ENCODE results near the gene TBCD.
A peak's percentile ranks its signal among the peaks of the same experiment; 100 is the strongest.

The TBCD gene

DNA sequence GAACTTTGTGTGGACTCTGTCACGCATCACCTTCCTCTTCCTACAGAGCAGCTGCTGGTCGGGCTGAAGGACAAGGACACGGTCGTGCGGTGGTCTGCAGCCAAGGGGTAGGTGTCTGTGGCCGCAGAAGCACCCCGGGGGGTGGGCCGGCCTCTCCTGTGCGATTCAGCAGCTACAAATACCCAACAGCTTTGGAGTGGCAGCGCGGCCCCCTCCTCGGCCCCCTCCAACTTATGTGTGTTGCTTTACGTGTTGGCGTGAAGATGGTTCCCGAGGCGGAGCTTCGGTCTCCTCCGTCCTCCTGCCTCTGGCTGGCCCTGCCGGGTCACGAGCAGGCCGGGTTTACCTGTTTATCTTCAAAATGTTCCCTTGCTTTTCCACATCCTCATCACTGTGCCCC, 55.7 kb downstream of the TBCD start:
- no peaks in the 10 kb centered on the region for H3K4me1 ChIP-seq
- no peak overlapping the region for H3K4me3 ChIP-seq (ENCODE audit: low read depth, low read length)
- H3K27me3 ChIP-seq: no peaks in the 10 kb centered on the region
- H3K36me3 ChIP-seq: peaks cover 16% of the 10 kb centered on the region
- DNase-seq: no peak
- TF ChIP-seq, protein P1, sequence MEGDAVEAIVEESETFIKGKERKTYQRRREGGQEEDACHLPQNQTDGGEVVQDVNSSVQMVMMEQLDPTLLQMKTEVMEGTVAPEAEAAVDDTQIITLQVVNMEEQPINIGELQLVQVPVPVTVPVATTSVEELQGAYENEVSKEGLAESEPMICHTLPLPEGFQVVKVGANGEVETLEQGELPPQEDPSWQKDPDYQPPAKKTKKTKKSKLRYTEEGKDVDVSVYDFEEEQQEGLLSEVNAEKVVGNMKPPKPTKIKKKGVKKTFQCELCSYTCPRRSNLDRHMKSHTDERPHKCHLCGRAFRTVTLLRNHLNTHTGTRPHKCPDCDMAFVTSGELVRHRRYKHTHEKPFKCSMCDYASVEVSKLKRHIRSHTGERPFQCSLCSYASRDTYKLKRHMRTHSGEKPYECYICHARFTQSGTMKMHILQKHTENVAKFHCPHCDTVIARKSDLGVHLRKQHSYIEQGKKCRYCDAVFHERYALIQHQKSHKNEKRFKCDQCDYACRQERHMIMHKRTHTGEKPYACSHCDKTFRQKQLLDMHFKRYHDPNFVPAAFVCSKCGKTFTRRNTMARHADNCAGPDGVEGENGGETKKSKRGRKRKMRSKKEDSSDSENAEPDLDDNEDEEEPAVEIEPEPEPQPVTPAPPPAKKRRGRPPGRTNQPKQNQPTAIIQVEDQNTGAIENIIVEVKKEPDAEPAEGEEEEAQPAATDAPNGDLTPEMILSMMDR (IDR thresholded peaks at IDR 0.05; ENCODE audit: low read depth, low read length): no peak
- no peaks in the 10 kb centered on the region for H3K9me3 ChIP-seq

DNA sequence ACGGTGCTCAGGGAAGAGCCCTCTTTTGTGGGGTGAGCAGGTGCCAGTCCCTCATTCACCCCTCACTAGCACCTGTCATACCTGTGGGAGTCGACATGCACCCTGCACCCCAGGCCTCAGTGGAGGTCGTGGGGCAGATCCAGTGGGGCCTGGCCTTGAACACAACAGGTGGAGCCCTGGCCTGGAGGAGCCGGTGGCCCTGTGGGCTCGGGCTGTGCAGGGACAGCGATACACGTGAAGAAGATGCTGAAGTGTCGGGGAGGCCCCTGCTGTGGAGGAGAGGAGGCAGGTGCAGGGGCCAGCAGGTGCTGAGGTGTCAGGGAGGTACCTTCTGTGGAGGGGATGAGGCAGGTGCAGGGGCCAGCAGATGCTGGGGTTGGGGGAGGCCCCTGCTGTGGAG, 56.1 kb downstream of the TBCD start:
- Histone ChIP-seq H3K9me3 (no peaks in the 10 kb centered on the region), H3K36me3 (peaks cover 16% of the 10 kb centered on the region), H3K4me1 (no peaks in the 10 kb centered on the region), H3K27me3 (no peaks in the 10 kb centered on the region), H3K4me3 (ENCODE audit: low read depth, low read length) (no peak overlapping the region)
- TF ChIP-seq, protein P1 (IDR thresholded peaks at IDR 0.05; ENCODE audit: low read depth, low read length): no peak
- no peak for DNase-seq

DNA sequence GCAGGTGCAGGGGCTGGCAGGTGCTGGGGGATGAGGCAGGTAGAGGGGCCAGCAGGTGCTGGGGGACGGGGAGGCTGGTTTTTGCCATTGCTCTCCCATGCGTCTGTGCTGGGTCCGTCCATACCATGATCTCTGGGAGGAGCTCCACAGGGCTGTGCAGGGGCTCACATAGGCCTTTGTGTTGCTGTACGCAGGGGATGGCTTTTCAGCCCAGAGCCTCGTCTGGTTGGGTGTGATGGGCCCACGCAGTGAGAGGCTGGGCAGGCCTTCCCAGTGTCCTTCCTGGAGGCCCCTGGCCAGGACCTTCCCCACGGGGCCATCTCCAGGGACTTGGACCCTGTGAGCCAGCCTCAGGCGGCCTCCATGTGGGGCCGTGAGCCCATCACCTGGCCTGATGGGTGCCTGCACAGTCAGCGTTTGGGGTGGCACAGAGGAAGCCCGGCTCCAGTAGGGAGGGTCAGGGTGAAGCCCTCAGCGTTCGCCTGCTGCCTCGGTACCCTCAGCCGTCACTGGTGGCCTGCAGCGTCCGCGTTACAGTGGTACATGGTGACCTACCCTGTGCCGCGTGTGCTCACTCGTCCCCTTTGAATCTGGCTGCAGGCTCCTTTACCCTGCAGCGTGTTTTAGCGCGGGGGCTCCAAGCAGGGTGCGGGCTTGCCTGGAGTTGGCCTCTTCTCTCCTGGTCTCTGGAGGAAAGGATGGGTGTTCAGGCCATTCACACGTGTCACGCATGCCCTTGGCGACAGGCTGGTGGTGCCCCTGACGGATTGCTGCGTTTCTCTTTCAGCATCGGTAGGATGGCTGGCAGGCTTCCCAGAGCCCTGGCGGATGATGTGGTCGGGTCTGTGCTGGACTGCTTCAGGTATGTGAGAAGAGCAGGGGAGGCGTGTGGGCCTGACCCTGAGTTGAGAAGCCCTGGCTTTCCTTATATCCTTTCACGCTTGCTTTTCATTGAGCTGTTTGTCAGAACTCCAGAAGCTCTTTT, 57.3 kb downstream of the TBCD start:
- Histone ChIP-seq H3K9me3 (no peaks in the 10 kb centered on the region), H3K27me3 (no peaks in the 10 kb centered on the region), H3K4me1 (no peaks in the 10 kb centered on the region), H3K4me3 (ENCODE audit: low read depth, low read length) (no peak overlapping the region), H3K36me3 (peaks cover 16% of the 10 kb centered on the region)
- TF ChIP-seq, protein P1 (IDR thresholded peaks at IDR 0.05; ENCODE audit: low read depth, low read length): no peak
- DNase-seq: peak; percentile 42

DNA sequence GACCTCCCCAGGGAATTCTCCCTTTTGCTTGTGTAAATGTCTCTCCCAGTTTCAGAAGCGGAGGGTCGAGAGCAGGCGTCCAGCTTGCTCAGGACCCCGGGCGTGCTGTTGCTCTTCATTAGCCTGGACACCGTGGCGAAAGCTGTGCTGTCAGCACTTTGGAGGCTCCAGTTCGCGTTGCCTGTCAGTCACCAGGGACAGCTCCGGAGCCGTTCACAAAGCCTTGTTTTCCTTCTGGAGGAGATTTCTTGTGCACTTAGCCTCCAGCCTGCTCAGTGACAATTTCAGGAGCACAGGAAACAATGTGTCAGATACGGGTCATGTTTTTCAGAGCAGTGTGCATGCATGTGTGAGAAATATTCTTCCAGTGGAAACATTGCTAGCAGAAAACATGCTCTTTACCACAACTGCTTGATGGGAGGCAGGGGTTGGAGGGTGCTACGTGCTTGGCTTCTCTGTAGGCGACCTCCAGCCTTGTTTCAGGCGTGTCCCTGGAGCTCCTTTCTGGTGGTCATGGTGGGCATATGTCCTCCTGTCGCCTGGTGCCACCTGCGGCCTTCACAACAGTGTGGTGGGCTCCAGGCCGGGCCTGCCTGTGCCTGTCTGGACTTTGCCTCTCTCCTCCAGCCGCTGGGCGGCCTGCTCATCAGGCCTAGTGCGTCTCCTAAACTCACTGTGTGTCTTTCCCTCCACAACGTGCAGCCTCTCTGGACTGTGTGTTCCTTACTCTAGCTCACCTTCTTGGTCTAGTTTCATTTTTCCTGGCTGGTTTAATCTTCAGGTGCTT, 59.0 kb downstream of the TBCD start:
- no peaks in the 10 kb centered on the region for H3K4me1 ChIP-seq
- DNase-seq: no peak
- no peak overlapping the region for H3K4me3 ChIP-seq (ENCODE audit: low read depth, low read length)
- no peaks in the 10 kb centered on the region for H3K9me3 ChIP-seq
- TF ChIP-seq, protein P1 (IDR thresholded peaks at IDR 0.05; ENCODE audit: low read depth, low read length): no peak
- H3K36me3 ChIP-seq: peaks cover 21% of the 10 kb centered on the region
- H3K27me3 ChIP-seq: no peaks in the 10 kb centered on the region

DNA sequence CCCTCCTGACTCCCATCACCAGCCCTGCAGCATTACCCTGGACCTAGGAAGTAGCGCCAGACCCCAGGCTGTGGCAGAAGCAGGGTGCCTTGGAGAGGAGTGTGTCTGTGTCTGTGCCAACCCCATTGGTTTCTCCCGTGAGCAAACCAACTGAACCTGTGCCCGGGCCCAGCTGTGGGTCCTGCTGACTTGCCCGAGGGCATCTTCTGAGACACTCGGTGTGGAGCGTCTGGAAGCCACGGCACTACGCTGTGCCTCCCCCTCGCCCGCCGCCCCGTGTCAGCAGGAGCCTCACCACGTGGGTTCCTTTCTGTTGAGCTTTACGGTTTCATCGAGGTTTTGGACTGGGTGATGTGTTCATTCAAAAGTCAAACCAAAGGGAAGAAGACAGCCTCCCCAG, 60.2 kb downstream of the TBCD start:
- H3K9me3 ChIP-seq: no peaks in the 10 kb centered on the region
- no peaks in the 10 kb centered on the region for H3K27me3 ChIP-seq
- no peak overlapping the region for H3K4me3 ChIP-seq (ENCODE audit: low read depth, low read length)
- DNase-seq: no peak
- H3K4me1 ChIP-seq: no peaks in the 10 kb centered on the region
- H3K36me3 ChIP-seq: peaks cover 24% of the 10 kb centered on the region
- TF ChIP-seq, protein P1 (IDR thresholded peaks at IDR 0.05; ENCODE audit: low read depth, low read length): no peak
